ENCODE measurements around the gene PSMD1.
"Not testable (repeated sequence)": the region's sequence is repeated elsewhere in the genome, so short reads cannot be mapped to it uniquely, and the experiment has no call there.

PSMD1 gene

GRCh38 chr2:231168460-231169139, 111.9 kb downstream of the PSMD1 start:
- Histone ChIP-seq H3K9me3 (ENCODE audit: control insufficient read depth, low read length) (no peaks in the 10 kb centered on the region), H3K27me3 (ENCODE audit: control insufficient read depth, insufficient read depth, low read length, poor library complexity, severe bottlenecking) (no peaks in the 10 kb centered on the region), H3K27ac (ENCODE audit: insufficient read depth, low read depth, low read length, poor library complexity, severe bottlenecking) (no peak overlapping the region), H3K4me3 (ENCODE audit: insufficient read depth, low read depth, low read length) (no peak overlapping the region), H3K4me1 (ENCODE audit: control insufficient read depth, insufficient read depth, low read length) (no peaks in the 10 kb centered on the region), H3K36me3 (ENCODE audit: control insufficient read depth, insufficient read depth, low read length) (peaks cover 5% of the 10 kb centered on the region)
- 95% methylated on average over 3 to 4 of the region's 4 CpGs for WGBS, 2 experiments

GRCh38 chr2:231169488-231169887, 112.8 kb downstream of the PSMD1 start:
- 90 to 97% methylated on average over 3 of the region's 3 CpGs for WGBS, 2 experiments
- H3K27ac ChIP-seq (ENCODE audit: insufficient read depth, low read depth, low read length, poor library complexity, severe bottlenecking) = no peak overlapping the region
- H3K9me3 ChIP-seq (ENCODE audit: control insufficient read depth, low read length) = no peaks in the 10 kb centered on the region
- no peak overlapping the region for H3K4me3 ChIP-seq (ENCODE audit: insufficient read depth, low read depth, low read length)
- H3K36me3 ChIP-seq (ENCODE audit: control insufficient read depth, insufficient read depth, low read length) = peaks cover 5% of the 10 kb centered on the region
- no peaks in the 10 kb centered on the region for H3K27me3 ChIP-seq (ENCODE audit: control insufficient read depth, insufficient read depth, low read length, poor library complexity, severe bottlenecking)
- H3K4me1 ChIP-seq (ENCODE audit: control insufficient read depth, insufficient read depth, low read length) = no peaks in the 10 kb centered on the region

GRCh38 chr2:231170055-231170454, 113.4 kb downstream of the PSMD1 start:
- peaks cover 5% of the 10 kb centered on the region for H3K36me3 ChIP-seq (ENCODE audit: control insufficient read depth, insufficient read depth, low read length)
- H3K4me3 ChIP-seq (ENCODE audit: insufficient read depth, low read depth, low read length) = no peak overlapping the region
- no peak overlapping the region for H3K27ac ChIP-seq (ENCODE audit: insufficient read depth, low read depth, low read length, poor library complexity, severe bottlenecking)
- no peaks in the 10 kb centered on the region for H3K4me1 ChIP-seq (ENCODE audit: control insufficient read depth, insufficient read depth, low read length)
- H3K27me3 ChIP-seq (ENCODE audit: control insufficient read depth, insufficient read depth, low read length, poor library complexity, severe bottlenecking) = no peaks in the 10 kb centered on the region
- no peaks in the 10 kb centered on the region for H3K9me3 ChIP-seq (ENCODE audit: control insufficient read depth, low read length)
- WGBS, 2 experiments = 97 to 100% methylated on average over 1 of the region's 1 CpG

- H3K27me3 ChIP-seq (ENCODE audit: control insufficient read depth, insufficient read depth, low read length, poor library complexity, severe bottlenecking) = no peaks in the 10 kb centered on the region
- no peak overlapping the region for H3K4me3 ChIP-seq (ENCODE audit: insufficient read depth, low read depth, low read length)
- H3K4me1 ChIP-seq (ENCODE audit: control insufficient read depth, insufficient read depth, low read length) = no peaks in the 10 kb centered on the region
- no peak overlapping the region for H3K27ac ChIP-seq (ENCODE audit: insufficient read depth, low read depth, low read length, poor library complexity, severe bottlenecking)
- no peaks in the 10 kb centered on the region for H3K9me3 ChIP-seq (ENCODE audit: control insufficient read depth, low read length)
- H3K36me3 ChIP-seq (ENCODE audit: control insufficient read depth, insufficient read depth, low read length) = peaks cover 5% of the 10 kb centered on the region
- WGBS, 2 experiments = 95 to 97% methylated on average over 3 of the region's 3 CpGs
Observed at GRCh38 chr2:231172025-231172424, 115.4 kb downstream of the PSMD1 start.

GRCh38 chr2:231174211-231174651, 117.6 kb downstream of the PSMD1 start:
- H3K27ac ChIP-seq (ENCODE audit: insufficient read depth, low read depth, low read length, poor library complexity, severe bottlenecking) = no peak overlapping the region
- H3K4me3 ChIP-seq (ENCODE audit: insufficient read depth, low read depth, low read length) = no peak overlapping the region
- H3K27me3 ChIP-seq (ENCODE audit: control insufficient read depth, insufficient read depth, low read length, poor library complexity, severe bottlenecking) = no peaks in the 10 kb centered on the region
- H3K4me1 ChIP-seq (ENCODE audit: control insufficient read depth, insufficient read depth, low read length) = no peaks in the 10 kb centered on the region
- H3K9me3 ChIP-seq (ENCODE audit: control insufficient read depth, low read length) = no peaks in the 10 kb centered on the region
- 83 to 100% methylated on average over 1 to 2 of the region's 2 CpGs for WGBS, 2 experiments
- no peaks in the 10 kb centered on the region for H3K36me3 ChIP-seq (ENCODE audit: control insufficient read depth, insufficient read depth, low read length)

GRCh38 chr2:231176066-231176465, 119.4 kb downstream of the PSMD1 start:
- H3K27ac ChIP-seq (ENCODE audit: insufficient read depth, low read depth, low read length, poor library complexity, severe bottlenecking) = no peak overlapping the region

GRCh38 chr2:231177156-231178025, 120.7 kb downstream of the PSMD1 start:
- no peaks in the 10 kb centered on the region for H3K27me3 ChIP-seq (ENCODE audit: control insufficient read depth, insufficient read depth, low read length, poor library complexity, severe bottlenecking)
- H3K36me3 ChIP-seq (ENCODE audit: control insufficient read depth, insufficient read depth, low read length) = no peaks in the 10 kb centered on the region
- WGBS, 2 experiments = 96% methylated on average over 11 of the region's 11 CpGs
- H3K4me1 ChIP-seq (ENCODE audit: control insufficient read depth, insufficient read depth, low read length) = no peaks in the 10 kb centered on the region
- no peaks in the 10 kb centered on the region for H3K9me3 ChIP-seq (ENCODE audit: control insufficient read depth, low read length)
- H3K4me3 ChIP-seq (ENCODE audit: insufficient read depth, low read depth, low read length) = no peak overlapping the region
- no peak overlapping the region for H3K27ac ChIP-seq (ENCODE audit: insufficient read depth, low read depth, low read length, poor library complexity, severe bottlenecking)

More at GRCh38 chr2:231176066-231176465, 119.4 kb downstream of the PSMD1 start:
- Histone ChIP-seq H3K27me3 (ENCODE audit: control insufficient read depth, insufficient read depth, low read length, poor library complexity, severe bottlenecking) (no peaks in the 10 kb centered on the region), H3K4me1 (ENCODE audit: control insufficient read depth, insufficient read depth, low read length) (no peaks in the 10 kb centered on the region), H3K36me3 (ENCODE audit: control insufficient read depth, insufficient read depth, low read length) (no peaks in the 10 kb centered on the region), H3K9me3 (ENCODE audit: control insufficient read depth, low read length) (no peaks in the 10 kb centered on the region), H3K4me3 (ENCODE audit: insufficient read depth, low read depth, low read length) (no peak overlapping the region)
- WGBS, 2 experiments = 94% methylated on average over 2 of the region's 2 CpGs

GRCh38 chr2:231178805-231179204, 122.1 kb downstream of the PSMD1 start:
- not testable (repeated sequence) for H3K4me3 ChIP-seq (ENCODE audit: insufficient read depth, low read depth, low read length); H3K36me3 ChIP-seq (ENCODE audit: control insufficient read depth, insufficient read depth, low read length); H3K27me3 ChIP-seq (ENCODE audit: control insufficient read depth, insufficient read depth, low read length, poor library complexity, severe bottlenecking); H3K9me3 ChIP-seq (ENCODE audit: control insufficient read depth, low read length); H3K4me1 ChIP-seq (ENCODE audit: control insufficient read depth, insufficient read depth, low read length); H3K27ac ChIP-seq (ENCODE audit: insufficient read depth, low read depth, low read length, poor library complexity, severe bottlenecking)
- WGBS, 2 experiments = 94 to 95% methylated on average over 5 of the region's 5 CpGs

GRCh38 chr2:231181860-231182512, 125.3 kb downstream of the PSMD1 start:
- no peaks in the 10 kb centered on the region for H3K4me1 ChIP-seq (ENCODE audit: control insufficient read depth, insufficient read depth, low read length)
- no peaks in the 10 kb centered on the region for H3K9me3 ChIP-seq (ENCODE audit: control insufficient read depth, low read length)
- no peak overlapping the region for H3K4me3 ChIP-seq (ENCODE audit: insufficient read depth, low read depth, low read length)
- no peaks in the 10 kb centered on the region for H3K27me3 ChIP-seq (ENCODE audit: control insufficient read depth, insufficient read depth, low read length, poor library complexity, severe bottlenecking)
- H3K27ac ChIP-seq (ENCODE audit: insufficient read depth, low read depth, low read length, poor library complexity, severe bottlenecking) = no peak overlapping the region
- no peaks in the 10 kb centered on the region for H3K36me3 ChIP-seq (ENCODE audit: control insufficient read depth, insufficient read depth, low read length)
- WGBS, 2 experiments = 90% methylated on average over 12 of the region's 12 CpGs

- H3K9me3 ChIP-seq (ENCODE audit: control insufficient read depth, low read length) = no peaks in the 10 kb centered on the region
- no peak overlapping the region for H3K4me3 ChIP-seq (ENCODE audit: insufficient read depth, low read depth, low read length)
- no peaks in the 10 kb centered on the region for H3K4me1 ChIP-seq (ENCODE audit: control insufficient read depth, insufficient read depth, low read length)
- H3K27me3 ChIP-seq (ENCODE audit: control insufficient read depth, insufficient read depth, low read length, poor library complexity, severe bottlenecking) = no peaks in the 10 kb centered on the region
- no peaks in the 10 kb centered on the region for H3K36me3 ChIP-seq (ENCODE audit: control insufficient read depth, insufficient read depth, low read length)
- H3K27ac ChIP-seq (ENCODE audit: insufficient read depth, low read depth, low read length, poor library complexity, severe bottlenecking) = no peak overlapping the region
- WGBS, 2 experiments = 88 to 90% methylated on average over 8 of the region's 8 CpGs
Observed at GRCh38 chr2:231182513-231182899, 125.8 kb downstream of the PSMD1 start.
